ENCODE results near the gene BTBD6.

The BTBD6 gene

GRCh38 chr14:105260959-105261358 is 12.6 kb downstream of the BTBD6 start:
- in situ Hi-C loops (cut with MboI; ENCODE audit: low sequenced_read_pairs, unreplicated experiment), result no loop called here
- TF ChIP-seq CTCF (IDR thresholded peaks at IDR 0.05; ENCODE audit: borderline replicate concordance, control extremely low read depth, extremely low read depth, insufficient read depth, missing control alignments), result no peak
- no peak for DNase-seq (ENCODE audit: low spot score)

- in situ Hi-C loops (cut with MboI; ENCODE audit: low sequenced_read_pairs, unreplicated experiment), result no loop called here
- no peak for DNase-seq (ENCODE audit: low spot score)
- no peak for TF ChIP-seq CTCF (IDR thresholded peaks at IDR 0.05; ENCODE audit: borderline replicate concordance, control extremely low read depth, extremely low read depth, insufficient read depth, missing control alignments)
Measured at GRCh38 chr14:105261781-105262180, 13.4 kb downstream of the BTBD6 start.

GRCh38 chr14:105267820-105268548 is 19.7 kb downstream of the BTBD6 start:
- DNase-seq (ENCODE audit: low spot score), result no peak

GRCh38 chr14:105268736-105269354 is 20.5 kb downstream of the BTBD6 start:
- no peak for DNase-seq (ENCODE audit: low spot score)
- in situ Hi-C loops (cut with MboI; ENCODE audit: low sequenced_read_pairs, unreplicated experiment), result no loop called here
- no peak for TF ChIP-seq CTCF (IDR thresholded peaks at IDR 0.05; ENCODE audit: borderline replicate concordance, control extremely low read depth, extremely low read depth, insufficient read depth, missing control alignments)

More at GRCh38 chr14:105267820-105268548, 19.7 kb downstream of the BTBD6 start:
- no peak for TF ChIP-seq CTCF (IDR thresholded peaks at IDR 0.05; ENCODE audit: borderline replicate concordance, control extremely low read depth, extremely low read depth, insufficient read depth, missing control alignments)
- in situ Hi-C loops (cut with MboI; ENCODE audit: low sequenced_read_pairs, unreplicated experiment), result no loop called here

GRCh38 chr14:105269405-105269804 is 21.1 kb downstream of the BTBD6 start:
- in situ Hi-C loops (cut with MboI; ENCODE audit: low sequenced_read_pairs, unreplicated experiment), result no loop called here
- TF ChIP-seq CTCF (IDR thresholded peaks at IDR 0.05; ENCODE audit: borderline replicate concordance, control extremely low read depth, extremely low read depth, insufficient read depth, missing control alignments), result no peak
- no peak for DNase-seq (ENCODE audit: low spot score)

- no peak for TF ChIP-seq CTCF (IDR thresholded peaks at IDR 0.05; ENCODE audit: borderline replicate concordance, control extremely low read depth, extremely low read depth, insufficient read depth, missing control alignments)
- no peak for DNase-seq (ENCODE audit: low spot score)
- in situ Hi-C loops (cut with MboI; ENCODE audit: low sequenced_read_pairs, unreplicated experiment), result no loop called here
Measured at GRCh38 chr14:105271224-105271890, 23.0 kb downstream of the BTBD6 start.
